Tibial nerve (tissue), 4 donors: ENCODE results near the gene NOXO1. TPM values are rescaled to one million over a fixed set of nuclear protein-coding genes. Genes with fewer than 3 reads are reported as not detected.
"Not testable (repeated sequence)": the region's sequence is repeated elsewhere in the genome, so short reads cannot be mapped to it uniquely, and the experiment has no call there.

ENCODE experiments used
- DNase-seq, 2 donors: peaks; one replicate each; pipeline ENCODE4 v3.0.0-alpha.2; 2019; ENCODE audit warnings: low spot score in 2 of 2
- H3K27ac ChIP-seq, 4 donors: fragments of 200-600 bp; sonication (generic) in 3 of 4; one replicate each; pipeline ENCODE4 v1.5.1; 2017 to 2019; ENCODE audit warnings: mild to moderate bottlenecking in 1 of 4
- H3K27me3 ChIP-seq, 2 donors: fragments of 200-600 bp; sonication (generic) in 1 of 2; one replicate each; pipeline versions ENCODE4 v1.5.1 to v1.6.0; 2017 to 2019
- H3K36me3 ChIP-seq, 3 donors: fragments of 200-600 bp; sonication (generic); one replicate each; pipeline ENCODE4 v1.5.1; 2018 to 2019
- H3K4me1 ChIP-seq, 4 donors: fragments of 200-600 bp; sonication (generic) in 3 of 4; one replicate each; pipeline ENCODE4 v1.5.1; 2017 to 2019
- H3K4me3 ChIP-seq, 4 donors: fragments of 200-600 bp; sonication (generic) in 3 of 4; one replicate each; pipeline ENCODE4 v1.5.1; 2017 to 2019; ENCODE audit warnings: mild to moderate bottlenecking in 1 of 4, moderate library complexity in 1 of 4
- H3K9me3 ChIP-seq, 4 donors: fragments of 200-600 bp; sonication (generic) in 3 of 4; one replicate each; pipeline ENCODE4 v1.5.1; 2017 to 2019
- EP300 ChIP-seq, 2 donors: sonication (generic); formaldehyde crosslinking; IDR thresholded peaks; one replicate each; pipeline ENCODE4 v1.6.1; 2017; ENCODE audit warnings: antibody characterized with exemption in 2 of 2, mild to moderate bottlenecking in 1 of 2
- POLR2A ChIP-seq, 2 donors: fragments of 450-650 bp; IDR thresholded peaks; one replicate each; pipeline ENCODE4 v1.6.1; 2017; ENCODE audit warnings: antibody characterized with exemption in 2 of 2, mild to moderate bottlenecking in 2 of 2, moderate library complexity in 2 of 2
- WGBS, 2 donors: methylation state at CpG; one replicate each; pipeline ENCODE4 v1.1.5; 2018; 5-methylcytosine and 5-hydroxymethylcytosine counted together
- total RNA-seq, 4 donors: library from RNA; depleted of rRNA; stranded (reverse); fragments of >200 nt; gene quantifications; one replicate each; pipeline ENCODE4 v1.1.0, GENCODE V29; 2016
- TF ChIP-seq, protein P1 (sequence below), 5 experiments: fragments of 200-600 bp in 3 of 5; fragments of 450-650 bp in 2 of 5; sonication (generic) in 3 of 5; IDR thresholded peaks; one replicate each; pipeline ENCODE4 v1.5.1; 2016 to 2019; ENCODE audit warnings: antibody characterized with exemption in 5 of 5, mild to moderate bottlenecking in 3 of 5, moderate library complexity in 2 of 5

NOXO1 gene
- total RNA-seq, 4 donors from 2014 or later = 3.9 TPM; not detected in 3

DNA sequence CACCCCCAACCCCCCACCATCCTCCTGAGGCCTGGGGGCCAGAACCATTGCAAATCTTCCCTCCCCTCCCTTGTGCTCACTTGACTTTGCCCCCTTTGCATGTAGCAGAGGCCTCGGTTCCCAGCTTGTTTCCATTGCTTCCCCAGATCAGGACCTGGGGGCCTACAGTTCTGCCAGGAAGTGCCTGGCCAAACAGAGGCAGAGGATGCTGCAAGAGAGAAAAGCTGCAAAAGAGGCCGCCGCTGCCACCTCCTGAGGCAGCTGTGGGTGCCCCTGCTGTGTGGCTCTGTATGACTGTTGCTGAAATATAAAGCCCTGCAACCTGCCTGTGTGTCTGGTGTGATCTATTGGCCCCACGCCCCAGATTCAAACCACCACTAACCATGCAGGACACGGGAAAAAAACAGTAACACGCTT, 19.6 kb downstream of the NOXO1 start:
- Histone ChIP-seq H3K27me3 (no peaks in the 10 kb centered on the region), H3K4me1 (peaks cover 0 to 54% (median 36%) of the 10 kb centered on the region in 4 donors), H3K4me3 (no peak overlapping the region), H3K27ac (no peak overlapping the region), H3K36me3 (peaks cover 7 to 26% (median 16%) of the 10 kb centered on the region in 3 donors), H3K9me3 (no peaks in the 10 kb centered on the region)
- DNase-seq = no peak
- WGBS, 2 donors = 63 to 75% methylated on average over 6 of the region's 6 CpGs
- TF ChIP-seq, protein P1, sequence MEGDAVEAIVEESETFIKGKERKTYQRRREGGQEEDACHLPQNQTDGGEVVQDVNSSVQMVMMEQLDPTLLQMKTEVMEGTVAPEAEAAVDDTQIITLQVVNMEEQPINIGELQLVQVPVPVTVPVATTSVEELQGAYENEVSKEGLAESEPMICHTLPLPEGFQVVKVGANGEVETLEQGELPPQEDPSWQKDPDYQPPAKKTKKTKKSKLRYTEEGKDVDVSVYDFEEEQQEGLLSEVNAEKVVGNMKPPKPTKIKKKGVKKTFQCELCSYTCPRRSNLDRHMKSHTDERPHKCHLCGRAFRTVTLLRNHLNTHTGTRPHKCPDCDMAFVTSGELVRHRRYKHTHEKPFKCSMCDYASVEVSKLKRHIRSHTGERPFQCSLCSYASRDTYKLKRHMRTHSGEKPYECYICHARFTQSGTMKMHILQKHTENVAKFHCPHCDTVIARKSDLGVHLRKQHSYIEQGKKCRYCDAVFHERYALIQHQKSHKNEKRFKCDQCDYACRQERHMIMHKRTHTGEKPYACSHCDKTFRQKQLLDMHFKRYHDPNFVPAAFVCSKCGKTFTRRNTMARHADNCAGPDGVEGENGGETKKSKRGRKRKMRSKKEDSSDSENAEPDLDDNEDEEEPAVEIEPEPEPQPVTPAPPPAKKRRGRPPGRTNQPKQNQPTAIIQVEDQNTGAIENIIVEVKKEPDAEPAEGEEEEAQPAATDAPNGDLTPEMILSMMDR (IDR thresholded peaks at IDR 0.05) = no peak
- no peak for TF ChIP-seq POLR2A (IDR thresholded peaks at IDR 0.05)
- no peak for TF ChIP-seq EP300 (IDR thresholded peaks at IDR 0.05)

GRCh38 chr16:1960665-1961630, 20.3 kb downstream of the NOXO1 start:
- no peaks in the 10 kb centered on the region for H3K27me3 ChIP-seq
- no peak for DNase-seq
- TF ChIP-seq EP300 (IDR thresholded peaks at IDR 0.05) (no peak), POLR2A (IDR thresholded peaks at IDR 0.05) (no peak)
- TF ChIP-seq, protein P1 (IDR thresholded peaks at IDR 0.05) = no peak
- peaks cover 0 to 50% (median 35%) of the 10 kb centered on the region in 4 donors for H3K4me1 ChIP-seq
- H3K9me3 ChIP-seq = no peaks in the 10 kb centered on the region
- WGBS, 2 donors = 55 to 57% methylated on average over 18 to 20 of the region's 20 CpGs
- peak overlapping the region in 2 of 4 donors; percentile 85 to 87 for H3K4me3 ChIP-seq
- H3K36me3 ChIP-seq = peaks cover 7 to 26% (median 16%) of the 10 kb centered on the region in 3 donors
- peak overlapping the region in 2 of 4 donors; percentile 86 to 92 for H3K27ac ChIP-seq

- DNase-seq = peak; percentile 74 to 79
- H3K9me3 ChIP-seq = no peaks in the 10 kb centered on the region
- TF ChIP-seq POLR2A (IDR thresholded peaks at IDR 0.05) (peak; percentile 50 to 83), EP300 (IDR thresholded peaks at IDR 0.05) (peak in 1 of 2 donors; percentile 89)
- TF ChIP-seq, protein P1 (IDR thresholded peaks at IDR 0.05) = peak; percentile 64 to 83 (median 74)
- H3K27me3 ChIP-seq = no peaks in the 10 kb centered on the region
- peak within 1 kb of the TSS; percentile 30 to 92 (median 80) for H3K27ac ChIP-seq
- peak within 1 kb of the TSS; percentile 63 to 87 (median 80) for H3K4me3 ChIP-seq
- 0 to 1% methylated on average over 54 to 59 of the region's 79 CpGs for WGBS, 2 donors
- H3K4me1 ChIP-seq = peaks cover 0 to 43% (median 29%) of the 10 kb centered on the region in 4 donors
- peaks cover 7 to 26% (median 16%) of the 10 kb centered on the region in 3 donors for H3K36me3 ChIP-seq
Observed at GRCh38 chr16:1959269-1960039, 21.8 kb downstream of the NOXO1 start, which contains the start of gene NDUFB10. Gene NDUFB10, plus strand, starts transcription at chr16:1959538. Its CDS starts 87 bp downstream, at chr16:1959625.

DNA sequence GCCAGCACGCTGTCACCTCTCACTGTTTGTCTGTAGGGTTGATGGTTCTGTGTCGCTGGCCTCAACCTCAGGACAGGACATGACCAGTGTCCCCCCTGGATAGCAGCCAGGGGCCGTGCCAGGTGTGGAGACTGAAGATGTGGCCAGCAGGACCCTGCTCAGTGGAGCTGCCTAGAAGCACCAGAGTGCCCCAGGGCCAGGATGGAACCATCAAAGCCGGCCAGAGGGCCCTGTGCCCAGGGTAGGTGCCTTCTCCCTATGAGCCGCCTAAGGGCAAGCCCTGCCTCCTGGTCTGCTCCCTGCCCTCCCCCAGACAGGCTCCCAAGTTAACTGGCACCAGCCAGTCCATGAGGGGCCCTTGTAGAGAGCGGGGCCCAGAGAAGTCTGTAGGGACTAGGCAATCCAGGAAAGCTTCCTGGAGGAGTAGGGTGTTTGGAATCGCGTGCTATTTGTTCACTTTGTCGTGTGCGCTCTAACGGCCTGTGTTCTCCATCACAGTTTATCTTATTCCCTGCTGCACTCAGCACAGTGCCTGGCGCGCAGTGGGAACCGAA, 22.5 kb downstream of the NOXO1 start:
- no peaks in the 10 kb centered on the region for H3K27me3 ChIP-seq
- H3K9me3 ChIP-seq = no peaks in the 10 kb centered on the region
- peaks cover 0 to 42% (median 26%) of the 10 kb centered on the region in 4 donors for H3K4me1 ChIP-seq
- peak overlapping the region in 3 of 4 donors; percentile 75 to 92 (median 86) for H3K27ac ChIP-seq
- H3K36me3 ChIP-seq = peaks cover 7 to 26% (median 16%) of the 10 kb centered on the region in 3 donors
- TF ChIP-seq EP300 (IDR thresholded peaks at IDR 0.05) (no peak), POLR2A (IDR thresholded peaks at IDR 0.05) (no peak)
- TF ChIP-seq, protein P1 (IDR thresholded peaks at IDR 0.05) = no peak
- WGBS, 2 donors = 36 to 38% methylated on average over 14 of the region's 14 CpGs
- peak overlapping the region; percentile 63 to 87 (median 80) for H3K4me3 ChIP-seq
- DNase-seq = no peak

- WGBS, 2 donors = 76 to 80% methylated on average over 17 to 29 of the region's 30 CpGs
Observed at GRCh38 chr16:1958143-1958491, 23.2 kb downstream of the NOXO1 start.

DNA sequence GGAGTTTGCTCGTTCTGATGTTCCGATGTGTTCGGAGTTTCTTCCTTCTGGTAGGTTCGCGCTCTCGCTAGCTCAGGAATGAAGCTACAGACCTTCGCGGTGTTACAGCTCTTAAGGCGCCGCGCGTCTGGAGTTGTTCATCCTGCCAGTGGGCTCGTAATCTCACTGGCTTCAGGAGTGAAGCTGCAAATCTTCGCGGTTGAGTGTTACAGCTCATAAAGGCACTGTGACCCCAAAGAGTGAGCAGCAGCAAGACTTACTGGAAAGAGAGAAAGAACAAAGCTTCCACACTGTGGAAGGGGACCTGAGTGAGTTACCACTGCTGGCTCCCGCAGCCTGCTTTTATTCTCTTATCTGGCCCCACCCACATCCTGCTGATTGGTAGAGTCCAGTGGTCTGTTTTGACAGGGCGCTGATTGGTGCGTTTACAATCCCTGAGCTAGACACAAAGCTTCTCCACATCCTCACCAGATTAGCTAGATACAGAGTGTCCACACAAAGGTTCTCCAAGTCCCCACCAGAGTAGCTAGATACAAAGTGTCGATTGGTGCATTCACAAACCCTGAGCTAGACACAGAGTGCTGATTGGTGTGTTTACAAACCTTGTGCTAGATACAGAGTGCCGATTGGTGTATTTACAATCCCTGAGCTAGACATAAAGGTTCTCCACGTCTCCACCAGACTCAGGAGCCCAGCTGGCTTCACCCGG, 23.7 kb downstream of the NOXO1 start:
- DNase-seq, H3K27ac ChIP-seq: not testable (repeated sequence)
- 85 to 87% methylated on average over 15 to 18 of the region's 22 CpGs for WGBS, 2 donors

More at GRCh38 chr16:1958143-1958491, 23.2 kb downstream of the NOXO1 start:
- H3K9me3 ChIP-seq, DNase-seq, H3K4me3 ChIP-seq, H3K27me3 ChIP-seq, H3K27ac ChIP-seq: not testable (repeated sequence)
- peaks cover 7 to 24% (median 16%) of the 10 kb centered on the region in 3 donors for H3K36me3 ChIP-seq
- peaks cover 0 to 37% (median 20%) of the 10 kb centered on the region in 4 donors for H3K4me1 ChIP-seq

More for the DNA sequence above, 23.7 kb downstream of the NOXO1 start:
- not testable (repeated sequence) for H3K4me3 ChIP-seq, H3K27me3 ChIP-seq, H3K9me3 ChIP-seq
- peaks cover 0 to 31% (median 17%) of the 10 kb centered on the region in 4 donors for H3K4me1 ChIP-seq
- H3K36me3 ChIP-seq = peaks cover 7 to 19% (median 11%) of the 10 kb centered on the region in 3 donors
